IgD-negative memory B cell (primary cell): ENCODE results near the gene VWDE. TPM values are rescaled to one million over a fixed set of nuclear protein-coding genes. Genes with fewer than 3 reads are reported as not detected.
"Not testable (repeated sequence)": the region's sequence is repeated elsewhere in the genome, so short reads cannot be mapped to it uniquely, and the experiment has no call there.

Experiments used
- H3K27ac Mint-ChIP-seq, 3 donors: one replicate each; pipeline ENCODE4 v1.8.0; 2020 to 2022; ENCODE audit warnings: mild to moderate bottlenecking in 3 of 3, mixed read lengths in 3 of 3, moderate library complexity in 1 of 3
- H3K27me3 Mint-ChIP-seq: one replicate; pipeline ENCODE4 v1.8.0; 2021; ENCODE audit warnings: mixed read lengths
- H3K36me3 Mint-ChIP-seq: one replicate; pipeline ENCODE4 v1.8.0; 2020; ENCODE audit warnings: mild to moderate bottlenecking, mixed read lengths
- H3K4me1 Mint-ChIP-seq, 3 donors: one replicate each; pipeline ENCODE4 v1.8.0; 2020 to 2022; ENCODE audit warnings: mixed read lengths in 3 of 3, mild to moderate bottlenecking in 1 of 3
- H3K4me3 Mint-ChIP-seq, 4 donors: one replicate each; pipeline ENCODE4 v1.8.0; 2020 to 2022; ENCODE audit warnings: mild to moderate bottlenecking in 4 of 4, mixed read lengths in 4 of 4, moderate library complexity in 3 of 4
- H3K9me3 Mint-ChIP-seq, 3 donors: one replicate each; pipeline ENCODE4 v1.8.0; 2020 to 2021; ENCODE audit warnings: mixed read lengths in 3 of 3, mild to moderate bottlenecking in 1 of 3
- polyA plus RNA-seq: library from polyadenylated mRNA; unstranded; fragments of 300-500 nt; fragmentation: Illumina TruSeq; gene quantifications from one replicate; pipeline ENCODE4 v1.2.3, GENCODE V29; 2021

VWDE gene
- polyA plus RNA-seq, 1 donor from 2014 or later, result not detected

DNA sequence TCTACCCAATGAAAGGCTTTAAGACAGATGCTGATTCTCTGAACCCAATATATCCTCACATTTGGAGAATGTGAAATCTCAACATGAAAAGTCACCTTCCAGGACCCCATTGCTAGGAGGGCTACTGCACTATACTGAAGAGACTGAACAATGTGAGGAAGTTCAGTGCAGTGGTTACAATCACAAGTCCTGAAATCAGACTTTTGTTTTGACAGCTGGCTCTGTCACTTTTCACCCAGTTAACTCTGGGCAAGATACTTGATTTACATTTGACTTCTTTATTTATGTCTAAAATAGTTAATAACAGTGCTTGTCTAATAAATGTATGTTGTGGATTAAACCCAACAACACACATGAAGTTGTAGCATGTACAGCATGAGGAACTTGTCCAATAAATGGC is 14.8 kb upstream of the VWDE start:
- H3K36me3 Mint-ChIP-seq, result no peaks in the 10 kb centered on the region
- no peaks in the 10 kb centered on the region for H3K27me3 Mint-ChIP-seq
- H3K27ac Mint-ChIP-seq, result no peak overlapping the region
- H3K4me1 Mint-ChIP-seq, result no peaks in the 10 kb centered on the region
- no peak overlapping the region for H3K4me3 Mint-ChIP-seq
- H3K9me3 Mint-ChIP-seq, result peaks cover 0 to 2% (median 0%) of the 10 kb centered on the region in 3 donors

DNA sequence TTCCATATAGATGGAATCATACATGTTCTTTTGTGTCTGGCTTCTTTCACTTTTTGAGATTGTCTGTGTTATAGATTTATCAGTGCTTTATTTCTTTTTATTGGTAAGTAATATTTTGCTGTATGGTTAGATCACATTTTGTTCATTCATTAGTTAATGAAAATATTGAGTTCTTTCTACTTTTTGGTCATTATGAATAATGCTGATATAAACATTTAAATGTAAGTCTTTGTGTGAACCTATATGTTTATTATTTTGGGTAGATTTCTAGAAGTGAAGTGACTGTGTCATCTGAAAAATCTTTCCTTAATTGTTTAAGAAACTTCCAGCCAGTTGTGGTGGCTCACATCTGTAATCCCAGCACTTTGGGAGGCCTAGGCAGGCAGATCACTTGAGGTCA is 11.4 kb upstream of the VWDE start:
- no peaks in the 10 kb centered on the region for H3K27me3 Mint-ChIP-seq
- H3K9me3 Mint-ChIP-seq, result peaks cover 0 to 5% (median 0%) of the 10 kb centered on the region in 3 donors
- no peak overlapping the region for H3K4me3 Mint-ChIP-seq
- no peaks in the 10 kb centered on the region for H3K4me1 Mint-ChIP-seq
- H3K36me3 Mint-ChIP-seq, result no peaks in the 10 kb centered on the region
- no peak overlapping the region for H3K27ac Mint-ChIP-seq

DNA sequence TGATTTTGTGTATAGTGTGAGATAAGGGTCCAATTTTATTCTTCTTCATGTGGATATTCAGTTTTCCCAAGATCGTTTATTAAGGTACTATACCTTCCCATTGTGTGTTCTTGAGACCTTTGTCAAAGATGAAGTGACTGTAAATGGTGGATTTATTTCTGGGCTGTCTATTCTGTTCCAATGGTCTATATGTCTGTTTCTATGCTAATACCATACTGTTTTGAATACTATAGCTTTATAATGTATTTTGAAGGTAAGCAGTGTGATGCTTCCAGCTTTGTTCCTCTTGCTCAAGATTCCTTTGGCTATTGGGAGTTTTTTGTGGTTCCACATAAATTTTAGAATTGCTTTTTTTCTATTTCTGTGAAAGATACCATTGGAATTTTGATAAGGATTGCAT is 8.7 kb upstream of the VWDE start:
- Mint-ChIP-seq H3K4me3 (no peak overlapping the region), H3K27me3 (no peaks in the 10 kb centered on the region), H3K4me1 (no peaks in the 10 kb centered on the region), H3K9me3 (peaks cover 2 to 5% (median 3%) of the 10 kb centered on the region in 3 donors), H3K27ac (no peak overlapping the region), H3K36me3 (no peaks in the 10 kb centered on the region)

DNA sequence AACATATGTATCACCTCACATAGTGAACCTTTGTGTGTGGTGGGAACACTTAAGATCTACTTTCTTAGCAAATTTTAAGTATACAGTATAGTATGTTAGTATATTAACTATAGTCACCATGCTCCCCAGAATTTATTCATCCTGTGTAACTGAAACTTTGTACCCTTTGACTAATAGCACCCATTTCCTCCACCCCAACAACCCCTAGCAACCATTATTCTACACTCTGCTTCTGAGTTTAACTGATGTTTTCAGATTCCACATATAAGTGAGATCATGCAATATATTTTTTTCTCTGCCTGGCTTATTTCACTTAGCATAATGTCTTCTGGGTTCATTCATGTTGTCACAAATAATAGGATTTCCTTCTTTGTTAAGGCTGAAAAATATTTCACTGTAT is 6.9 kb upstream of the VWDE start:
- Mint-ChIP-seq H3K4me3 (no peak overlapping the region), H3K27me3 (no peaks in the 10 kb centered on the region), H3K9me3 (peaks cover 3 to 5% (median 3%) of the 10 kb centered on the region in 3 donors), H3K36me3 (no peaks in the 10 kb centered on the region), H3K4me1 (no peaks in the 10 kb centered on the region), H3K27ac (no peak overlapping the region)

DNA sequence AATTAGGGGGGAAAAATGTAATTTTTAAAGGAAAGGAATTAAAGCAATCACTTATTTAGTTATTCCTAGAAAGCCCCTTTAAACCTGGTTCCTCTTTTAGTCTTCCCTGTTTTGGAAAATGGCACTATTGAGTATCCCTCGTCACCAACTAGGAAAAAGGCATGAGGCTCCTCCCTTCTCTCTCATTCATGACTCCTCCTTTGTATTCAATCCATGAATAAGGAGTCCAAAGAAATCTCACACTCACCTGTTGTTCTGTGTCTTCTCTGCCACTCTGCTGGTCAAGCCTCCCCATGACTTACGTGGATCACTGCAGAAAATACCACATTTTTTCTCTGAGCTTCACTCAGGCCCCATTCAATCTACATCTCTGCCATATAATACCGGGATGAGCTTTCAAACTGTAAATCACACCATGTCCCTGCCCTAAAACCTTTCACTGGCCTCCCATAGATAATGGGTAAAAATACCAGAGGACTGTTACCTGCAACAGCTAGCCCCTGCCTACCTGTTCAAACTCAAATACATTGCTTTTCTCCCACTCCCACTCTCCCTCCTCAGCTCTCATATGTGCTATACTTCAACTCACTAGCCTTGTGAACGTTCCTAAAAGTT is 5.5 kb upstream of the VWDE start:
- H3K4me3 Mint-ChIP-seq, result no peak overlapping the region
- H3K27me3 Mint-ChIP-seq, result peaks cover 3% of the 10 kb centered on the region
- H3K9me3 Mint-ChIP-seq, result peaks cover 3 to 5% (median 3%) of the 10 kb centered on the region in 3 donors
- peaks cover 0 to 1% (median 0%) of the 10 kb centered on the region in 3 donors for H3K4me1 Mint-ChIP-seq
- H3K27ac Mint-ChIP-seq, result no peak overlapping the region
- no peaks in the 10 kb centered on the region for H3K36me3 Mint-ChIP-seq

DNA sequence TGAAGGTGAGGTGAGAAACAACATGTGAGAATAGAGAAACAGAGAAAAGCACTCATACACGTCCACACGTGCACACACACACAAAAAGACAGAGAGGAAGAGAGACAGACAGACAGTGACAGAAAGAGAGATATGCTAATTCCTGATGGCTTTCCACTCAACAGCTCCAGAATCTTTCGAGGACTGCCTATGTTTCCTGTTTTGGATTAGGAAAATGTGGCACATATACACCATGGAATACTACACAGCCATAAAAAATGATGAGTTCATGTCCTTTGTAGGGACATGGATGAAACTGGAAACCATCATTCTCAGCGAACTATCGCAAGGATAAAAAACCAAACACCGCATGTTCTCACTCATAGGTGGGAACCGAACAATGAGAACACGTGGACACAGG is 4.0 kb upstream of the VWDE start:
- not testable (repeated sequence) for H3K4me3 Mint-ChIP-seq, H3K27ac Mint-ChIP-seq, H3K9me3 Mint-ChIP-seq, H3K36me3 Mint-ChIP-seq
- Mint-ChIP-seq H3K4me1 (peaks cover 4 to 13% (median 8%) of the 10 kb centered on the region in 3 donors), H3K27me3 (peaks cover 14% of the 10 kb centered on the region)

DNA sequence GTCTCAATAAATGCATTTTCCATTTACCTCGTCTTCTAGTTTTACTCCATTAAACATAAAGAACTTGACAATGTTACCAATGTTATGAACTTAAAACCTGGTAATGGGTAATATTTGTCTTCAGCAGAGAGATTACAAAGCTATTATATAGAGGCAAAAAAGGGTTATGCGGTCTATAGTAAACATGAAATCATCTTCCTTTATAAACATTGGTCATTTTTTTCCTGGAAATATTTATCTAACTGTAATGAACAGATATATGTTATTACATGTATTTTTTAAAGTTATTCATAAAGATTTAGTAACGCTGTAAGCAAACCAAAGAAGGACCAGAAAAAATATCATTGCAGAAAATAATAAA is 1.3 kb downstream of the VWDE start:
- Mint-ChIP-seq H3K9me3 (peaks cover 6 to 18% (median 10%) of the 10 kb centered on the region in 3 donors), H3K4me3 (no peak overlapping the region), H3K4me1 (peaks cover 4 to 15% (median 13%) of the 10 kb centered on the region in 3 donors), H3K27ac (no peak overlapping the region), H3K36me3 (no peaks in the 10 kb centered on the region), H3K27me3 (peaks cover 17% of the 10 kb centered on the region)

DNA sequence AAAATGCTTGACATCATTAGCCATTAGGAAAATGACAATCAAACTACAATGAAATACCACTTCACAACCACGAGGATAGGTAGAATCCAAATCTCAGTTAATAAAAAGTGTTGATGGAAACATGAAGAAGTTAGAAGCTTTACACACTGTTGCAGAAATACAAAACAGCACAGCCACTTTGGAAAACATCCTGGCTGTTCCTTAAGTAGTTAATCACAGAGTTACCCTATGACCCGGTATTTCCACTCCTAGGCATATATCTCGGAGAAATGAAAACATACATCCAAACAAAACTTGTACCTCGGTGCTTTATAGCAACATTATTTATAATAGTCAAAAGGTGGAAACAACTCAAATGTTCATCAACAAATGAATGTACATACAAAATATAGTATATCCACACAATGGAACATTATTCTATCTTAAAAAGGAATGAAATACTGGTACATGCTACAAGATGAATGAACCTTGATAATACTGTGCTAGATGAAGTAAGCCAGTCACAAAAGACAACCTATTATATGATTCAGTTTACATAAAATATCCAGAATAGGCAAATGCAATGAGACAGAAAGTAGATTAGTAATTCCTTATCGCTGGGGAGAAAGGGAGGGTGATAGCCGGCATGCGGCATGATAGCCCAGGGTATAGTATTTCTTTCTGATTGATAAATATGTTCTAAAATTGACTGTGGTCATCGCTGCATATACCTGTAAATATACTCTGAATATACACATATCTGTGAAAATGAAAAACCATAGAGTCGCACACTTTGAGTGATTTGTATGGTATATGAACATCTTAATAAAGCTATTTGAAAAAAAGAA is 1.9 kb downstream of the VWDE start:
- H3K36me3 Mint-ChIP-seq, result no peaks in the 10 kb centered on the region
- peaks cover 17% of the 10 kb centered on the region for H3K27me3 Mint-ChIP-seq
- H3K27ac Mint-ChIP-seq, result no peak overlapping the region
- peaks cover 5 to 18% (median 10%) of the 10 kb centered on the region in 3 donors for H3K9me3 Mint-ChIP-seq
- peaks cover 4 to 15% (median 13%) of the 10 kb centered on the region in 3 donors for H3K4me1 Mint-ChIP-seq
- no peak overlapping the region for H3K4me3 Mint-ChIP-seq

DNA sequence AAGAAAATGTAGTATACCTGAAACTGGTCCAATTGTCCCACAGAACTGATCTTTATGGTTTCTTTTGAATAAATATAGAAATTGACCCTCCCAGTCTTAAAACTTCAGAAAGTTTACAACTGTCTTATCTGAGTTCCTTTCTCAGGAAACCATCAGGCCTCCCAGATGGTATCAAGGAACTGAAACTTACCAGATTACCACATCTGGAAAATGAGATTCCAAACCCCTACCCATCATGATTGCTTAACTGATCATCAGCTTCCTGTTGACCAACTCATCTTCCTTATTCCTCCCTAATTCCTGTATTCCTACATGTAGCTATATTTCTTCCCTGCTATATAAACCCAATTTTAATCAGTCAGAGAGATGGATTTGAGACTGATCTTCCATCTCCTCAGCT is 5.5 kb downstream of the VWDE start:
- Mint-ChIP-seq H3K4me1 (peaks cover 4 to 11% (median 4%) of the 10 kb centered on the region in 3 donors), H3K4me3 (no peak overlapping the region), H3K27ac (no peak overlapping the region), H3K27me3 (peaks cover 7% of the 10 kb centered on the region), H3K9me3 (peaks cover 5 to 18% (median 8%) of the 10 kb centered on the region in 3 donors), H3K36me3 (no peaks in the 10 kb centered on the region)

DNA sequence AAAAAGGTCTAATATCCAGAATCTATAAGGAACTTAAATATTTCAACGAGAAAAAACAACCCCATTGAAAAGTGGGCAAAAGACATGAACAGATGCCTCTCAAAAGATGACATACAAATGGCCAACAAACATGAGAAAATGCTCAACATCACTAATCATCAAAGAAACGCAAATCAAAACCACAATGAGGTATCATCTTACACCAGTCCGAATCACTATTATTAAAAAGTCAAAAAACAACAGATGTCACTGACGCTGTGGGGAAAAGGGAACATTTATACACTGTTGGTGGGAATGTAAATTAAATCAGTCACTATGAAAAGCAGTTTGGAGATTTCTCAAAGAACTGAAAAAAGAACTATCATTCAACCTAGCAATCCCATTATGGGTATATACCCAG is 6.0 kb downstream of the VWDE start:
- Mint-ChIP-seq H3K9me3 (peaks cover 5 to 18% (median 8%) of the 10 kb centered on the region in 3 donors), H3K36me3 (no peaks in the 10 kb centered on the region), H3K27me3 (peaks cover 3% of the 10 kb centered on the region), H3K4me1 (peaks cover 0 to 7% (median under 1%) of the 10 kb centered on the region in 3 donors), H3K4me3 (no peak overlapping the region), H3K27ac (no peak overlapping the region)

DNA sequence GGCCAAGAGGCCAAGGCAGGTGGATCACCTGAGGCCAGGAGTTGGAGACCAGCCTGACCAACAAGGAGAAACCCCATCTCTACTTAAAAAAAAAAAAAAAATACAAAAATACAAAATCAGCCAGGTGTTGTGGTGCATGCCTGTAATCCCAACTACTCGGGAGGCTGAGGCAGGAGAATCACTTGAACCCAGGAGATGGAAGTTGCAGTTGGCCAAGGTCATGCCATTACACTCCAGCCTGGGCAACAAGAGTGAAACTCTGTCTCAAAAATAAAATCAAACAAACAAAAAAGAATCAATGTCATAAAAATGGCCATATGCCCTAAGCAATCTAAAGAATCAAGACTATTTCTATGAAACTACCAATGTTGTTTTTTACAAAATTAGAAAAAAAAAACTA is 7.0 kb downstream of the VWDE start:
- not testable (repeated sequence) for H3K36me3 Mint-ChIP-seq, H3K27ac Mint-ChIP-seq, H3K4me3 Mint-ChIP-seq, H3K4me1 Mint-ChIP-seq, H3K27me3 Mint-ChIP-seq
- H3K9me3 Mint-ChIP-seq, result peaks cover 5 to 18% (median 8%) of the 10 kb centered on the region in 3 donors

DNA sequence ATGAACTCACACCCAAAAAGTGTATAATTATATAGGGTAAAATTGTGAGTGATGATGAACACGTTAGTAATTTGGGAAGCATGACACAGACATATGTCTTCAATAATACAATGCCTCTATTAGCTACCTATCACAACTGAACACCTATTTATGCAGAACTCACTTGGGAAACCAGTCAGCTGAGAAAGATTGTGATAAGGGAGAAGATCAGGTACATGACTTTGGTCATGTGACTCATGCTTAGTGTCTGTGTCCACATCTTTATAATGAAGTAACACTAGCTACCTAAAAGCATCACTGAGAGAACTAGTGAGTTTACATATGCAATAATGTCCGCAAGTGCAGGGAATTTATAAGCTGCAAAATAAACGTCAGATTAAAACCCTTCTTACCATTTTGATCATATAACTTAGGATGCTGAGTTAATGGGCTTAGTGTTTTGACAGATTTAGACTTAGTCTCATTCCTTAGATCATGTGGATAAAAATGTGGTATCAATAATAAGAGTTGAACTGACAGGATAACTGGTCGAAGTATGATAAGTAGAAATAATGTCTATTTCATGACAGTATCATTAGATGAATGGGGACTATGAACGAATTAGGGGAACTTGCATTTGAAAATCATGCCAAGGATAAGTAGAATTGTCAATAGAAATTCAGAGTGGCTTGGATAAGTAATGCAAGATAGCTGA is 11.6 kb downstream of the VWDE start:
- Mint-ChIP-seq H3K36me3 (no peaks in the 10 kb centered on the region), H3K27ac (no peak overlapping the region), H3K4me1 (no peaks in the 10 kb centered on the region), H3K4me3 (no peak overlapping the region), H3K9me3 (no peaks in the 10 kb centered on the region), H3K27me3 (no peaks in the 10 kb centered on the region)

DNA sequence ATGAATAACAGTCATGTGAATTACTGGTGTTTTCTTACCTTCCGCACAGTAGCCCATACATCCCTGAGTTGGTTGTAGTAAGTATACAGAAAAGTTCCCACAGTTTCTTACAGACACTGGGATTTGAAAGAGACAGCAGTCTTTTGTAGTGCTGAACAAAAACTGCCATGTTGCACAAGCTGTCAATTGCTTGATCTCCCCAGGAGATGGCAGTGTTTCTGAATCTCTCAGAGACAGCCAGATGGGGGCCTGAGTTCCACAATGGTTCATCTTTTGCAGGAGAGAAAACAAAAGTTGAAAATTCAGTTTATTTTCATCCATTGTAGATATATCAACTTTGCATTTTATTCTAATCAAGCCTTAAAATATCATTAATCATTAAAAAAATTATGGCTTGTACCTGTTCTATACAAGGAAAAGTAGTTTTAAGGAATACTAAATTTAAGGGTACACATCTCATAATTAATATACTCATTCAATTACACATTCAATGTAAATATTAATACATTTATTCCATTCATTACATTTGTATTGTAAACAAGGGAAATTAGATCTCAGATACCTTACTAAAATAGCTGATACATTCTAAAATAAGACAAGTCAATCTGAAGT is 14.5 kb downstream of the VWDE start:
- Mint-ChIP-seq H3K27me3 (no peaks in the 10 kb centered on the region), H3K27ac (no peak overlapping the region), H3K4me3 (no peak overlapping the region), H3K36me3 (no peaks in the 10 kb centered on the region), H3K9me3 (no peaks in the 10 kb centered on the region), H3K4me1 (no peaks in the 10 kb centered on the region)

DNA sequence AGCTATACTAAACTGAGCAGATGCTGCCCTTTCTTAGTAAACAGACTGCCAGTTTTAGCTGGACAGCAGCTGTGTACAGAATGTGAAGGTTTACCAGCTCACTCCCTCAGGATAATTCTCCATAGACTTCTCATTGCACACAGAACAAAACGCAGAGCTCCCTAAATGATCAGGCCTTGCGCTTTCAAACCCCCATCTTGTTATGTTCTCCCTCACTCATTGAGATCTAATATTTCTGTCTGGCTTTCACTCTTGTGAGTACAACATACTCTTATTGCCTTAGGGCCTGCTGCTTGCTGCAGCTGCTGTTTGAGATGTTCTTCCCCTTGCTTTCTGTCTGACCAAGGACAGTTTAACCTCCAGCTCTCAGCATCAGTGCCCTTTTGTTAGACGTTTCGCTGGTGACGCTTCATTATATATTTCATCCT is 17.3 kb downstream of the VWDE start:
- Mint-ChIP-seq H3K27ac (no peak overlapping the region), H3K9me3 (no peaks in the 10 kb centered on the region), H3K36me3 (no peaks in the 10 kb centered on the region), H3K27me3 (no peaks in the 10 kb centered on the region), H3K4me3 (no peak overlapping the region), H3K4me1 (no peaks in the 10 kb centered on the region)

DNA sequence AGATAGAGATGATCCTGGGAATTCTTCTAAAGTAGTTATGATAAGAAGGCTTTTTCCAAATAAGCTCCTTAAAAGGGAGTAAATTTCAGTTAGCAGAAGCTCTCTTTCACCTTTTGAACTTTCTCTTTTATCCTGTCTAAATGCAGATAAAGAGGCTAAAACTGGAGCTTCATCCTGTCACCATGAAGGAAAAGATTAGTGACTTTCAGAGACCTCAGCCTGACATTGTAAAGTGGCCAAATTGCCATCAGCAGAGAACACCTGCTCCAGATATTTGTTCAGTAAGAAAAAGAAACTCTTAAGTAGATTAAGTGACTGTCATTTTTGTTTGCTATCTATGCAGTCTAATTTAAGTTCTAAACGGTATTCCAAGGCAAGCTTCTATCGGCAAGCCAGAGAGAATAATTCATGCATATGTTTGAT is 18.3 kb downstream of the VWDE start:
- H3K4me1 Mint-ChIP-seq, result no peaks in the 10 kb centered on the region
- H3K36me3 Mint-ChIP-seq, result no peaks in the 10 kb centered on the region
- no peak overlapping the region for H3K27ac Mint-ChIP-seq
- no peak overlapping the region for H3K4me3 Mint-ChIP-seq
- no peaks in the 10 kb centered on the region for H3K27me3 Mint-ChIP-seq
- no peaks in the 10 kb centered on the region for H3K9me3 Mint-ChIP-seq
